HepG2 (cell line): ENCODE results near the gene CDC42EP1. TPM values are rescaled to one million over a fixed set of nuclear protein-coding genes. Genes with fewer than 3 reads are reported as not detected.

Source experiments
- ATAD3A ChIP-seq: sonication (generic); formaldehyde crosslinking; IDR thresholded peaks from 2 replicates; pipeline ENCODE4 v1.4.0; 2020; ENCODE audit warnings: missing genetic modification reagents
- CENPT ChIP-seq: sonication (generic); formaldehyde crosslinking; IDR thresholded peaks from 2 replicates; pipeline ENCODE4 v1.8.0; 2022; ENCODE audit warnings: low read depth, mild to moderate bottlenecking, moderate library complexity, missing genetic modification reagents
- MLXIP ChIP-seq: sonication (generic); formaldehyde crosslinking; IDR thresholded peaks from 2 replicates; pipeline ENCODE4 v1.9.0; 2021; ENCODE audit warnings: missing genetic modification reagents, borderline replicate concordance
- NFYB ChIP-seq: sonication (generic); formaldehyde crosslinking; IDR thresholded peaks from 2 replicates; pipeline ENCODE4 v1.4.0; 2020; ENCODE audit warnings: missing genetic modification reagents
- PAXIP1 ChIP-seq: sonication (generic); formaldehyde crosslinking; conservative IDR thresholded peaks from 2 replicates; pipeline ENCODE4 v1.4.0; 2020; ENCODE audit warnings: mild to moderate bottlenecking, missing genetic modification reagents, moderate library complexity
- ZNF253 ChIP-seq: sonication (generic); formaldehyde crosslinking; IDR thresholded peaks from 2 replicates; pipeline ENCODE4 v1.8.0; 2022; ENCODE audit warnings: mild to moderate bottlenecking, missing genetic modification reagents, borderline replicate concordance
- ZNF451 ChIP-seq: sonication (generic); formaldehyde crosslinking; IDR thresholded peaks from 2 replicates; pipeline ENCODE4 v1.5.0; 2020; ENCODE audit warnings: mild to moderate bottlenecking, missing genetic modification reagents
- ZNF646 ChIP-seq: sonication (generic); formaldehyde crosslinking; IDR thresholded peaks from 2 replicates; pipeline ENCODE4 v1.9.0; 2021; ENCODE audit warnings: mild to moderate bottlenecking, missing genetic modification reagents
- ZNF788 ChIP-seq: sonication (generic); formaldehyde crosslinking; IDR thresholded peaks from 2 replicates; pipeline ENCODE4 v1.5.0; 2020; ENCODE audit warnings: mild to moderate bottlenecking, missing genetic modification reagents, borderline replicate concordance
- ZNF850 ChIP-seq: sonication (generic); formaldehyde crosslinking; conservative IDR thresholded peaks from 2 replicates; pipeline ENCODE4 v1.9.0; 2021; ENCODE audit warnings: mild to moderate bottlenecking, missing genetic modification reagents
- polyA plus RNA-seq, 8 experiments: library from polyadenylated mRNA; depleted of rRNA in 3 of 8; stranded (reverse) in 7 of 8; unstranded in 1 of 8; fragments of >200 nt; fragmentation: Illumina TruSeq in 4 of 8; extraction: Trizol in 4 of 8; gene quantifications; 2 replicates each; pipeline versions ENCODE4 v1.2.1 to v1.2.3, GENCODE V29; 2011 to 2016; ENCODE audit warnings: low read depth in 4 of 8, missing spikeins in 1 of 8, mixed read lengths in 1 of 8; ENCODE audit not compliant: insufficient read depth in 1 of 8
- total RNA-seq, 5 experiments: library from RNA; depleted of rRNA; stranded (reverse); fragments of >200 nt; fragmentation: Illumina TruSeq; extraction: Trizol; gene quantifications; 2 replicates each; pipeline ENCODE4 v1.2.3, GENCODE V29; 2016; ENCODE audit warnings: low read depth in 1 of 5

Gene CDC42EP1
- total and polyA plus RNA-seq, 2 of the 13 experiments (the other 11 are each of a cell fraction or from before 2014, with no cell fraction given) = 17.1 to 29.5 TPM

- peak; percentile 40; the same call in 1 of the 2 replicates for TF ChIP-seq PAXIP1 (CRISPR knock-in tag)
- TF ChIP-seq ZNF850 (CRISPR knock-in tag) = no peak
- no peak for TF ChIP-seq ATAD3A (CRISPR knock-in tag)
- TF ChIP-seq MLXIP (CRISPR knock-in tag) = no peak
- peak; percentile 50; the same call in 1 of the 2 replicates for TF ChIP-seq NFYB (CRISPR knock-in tag)
- TF ChIP-seq ZNF253 (CRISPR knock-in tag) = no peak
- TF ChIP-seq ZNF646 (CRISPR knock-in tag) = no peak
- no peak for TF ChIP-seq ZNF788
- no peak for TF ChIP-seq ZNF451
- TF ChIP-seq CENPT (CRISPR knock-in tag) = no peak
These were observed 48.4 kb downstream of the CDC42EP1 start, which contains the start of gene GGA1 (continued) for GRCh38 chr22:37608477-37609239.
